Esophagus muscularis mucosa (tissue), 3 donors: ENCODE measurements around the gene MPIG6B.
A peak's percentile ranks its signal among the peaks of the same experiment; 100 is the strongest.

Experiments
- POLR2AphosphoS5 ChIP-seq, 2 donors: sonication (generic); formaldehyde crosslinking; IDR thresholded peaks; one replicate each; pipeline ENCODE4 v1.6.1; 2017; ENCODE audit warnings: antibody characterized with exemption in 2 of 2
- TF ChIP-seq, protein P1 (sequence below), 3 experiments: fragments of 200-600 bp in 2 of 3; fragments of 450-650 bp in 1 of 3; sonication (generic) in 2 of 3; IDR thresholded peaks; one replicate each; pipeline ENCODE4 v1.5.1; 2017 to 2019; ENCODE audit warnings: antibody characterized with exemption in 3 of 3, mild to moderate bottlenecking in 2 of 3, moderate library complexity in 1 of 3

DNA sequence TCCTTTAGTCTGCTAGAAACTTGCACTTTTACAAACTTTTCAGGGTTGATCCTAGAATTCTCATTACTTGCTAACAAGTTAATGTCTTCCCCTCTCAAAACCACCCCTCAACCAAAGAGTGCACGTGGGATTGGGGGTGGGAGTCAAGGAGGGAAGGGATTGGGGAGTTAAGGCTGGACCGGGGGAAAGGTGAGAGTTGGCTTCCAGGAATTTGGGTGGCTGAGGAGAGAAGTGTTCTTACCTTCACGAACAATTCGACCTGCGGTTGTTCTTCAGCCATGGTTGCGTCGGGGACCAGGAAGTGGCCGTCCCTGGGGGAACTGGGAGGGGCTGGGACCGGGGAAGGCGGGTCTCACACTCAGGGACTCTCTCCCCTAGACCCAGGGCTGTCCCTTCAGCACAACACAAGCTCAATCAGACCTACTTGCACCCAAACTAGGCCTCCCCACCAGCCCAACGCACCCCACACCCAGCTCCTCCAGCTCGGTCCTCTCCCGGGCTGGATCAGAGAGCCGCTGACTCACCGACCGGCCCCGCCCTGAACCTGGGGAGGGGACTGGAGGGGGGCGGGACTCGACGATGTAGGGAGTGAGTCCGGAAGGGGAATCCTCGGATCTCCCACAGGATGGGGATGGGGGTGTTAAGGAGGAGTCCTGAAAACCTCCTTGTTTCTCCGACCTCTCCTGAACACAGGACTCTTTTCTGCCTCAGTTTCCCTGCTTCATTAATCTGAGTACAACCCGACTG lies 13.0 kb downstream of the MPIG6B start, which contains the start of gene CLIC1:
- TF ChIP-seq, protein P1, sequence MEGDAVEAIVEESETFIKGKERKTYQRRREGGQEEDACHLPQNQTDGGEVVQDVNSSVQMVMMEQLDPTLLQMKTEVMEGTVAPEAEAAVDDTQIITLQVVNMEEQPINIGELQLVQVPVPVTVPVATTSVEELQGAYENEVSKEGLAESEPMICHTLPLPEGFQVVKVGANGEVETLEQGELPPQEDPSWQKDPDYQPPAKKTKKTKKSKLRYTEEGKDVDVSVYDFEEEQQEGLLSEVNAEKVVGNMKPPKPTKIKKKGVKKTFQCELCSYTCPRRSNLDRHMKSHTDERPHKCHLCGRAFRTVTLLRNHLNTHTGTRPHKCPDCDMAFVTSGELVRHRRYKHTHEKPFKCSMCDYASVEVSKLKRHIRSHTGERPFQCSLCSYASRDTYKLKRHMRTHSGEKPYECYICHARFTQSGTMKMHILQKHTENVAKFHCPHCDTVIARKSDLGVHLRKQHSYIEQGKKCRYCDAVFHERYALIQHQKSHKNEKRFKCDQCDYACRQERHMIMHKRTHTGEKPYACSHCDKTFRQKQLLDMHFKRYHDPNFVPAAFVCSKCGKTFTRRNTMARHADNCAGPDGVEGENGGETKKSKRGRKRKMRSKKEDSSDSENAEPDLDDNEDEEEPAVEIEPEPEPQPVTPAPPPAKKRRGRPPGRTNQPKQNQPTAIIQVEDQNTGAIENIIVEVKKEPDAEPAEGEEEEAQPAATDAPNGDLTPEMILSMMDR (IDR thresholded peaks at IDR 0.05) = no peak
- TF ChIP-seq POLR2AphosphoS5 (IDR thresholded peaks at IDR 0.05) = peak; percentile 95 to 99
